Fibroblast of skin of right quadriceps (primary cell): ENCODE measurements around the gene TM7SF3.
A peak's percentile ranks its signal among the peaks of the same experiment; 100 is the strongest.

Source experiments
- DNase-seq: peaks from one replicate; pipeline ENCODE4 v3.0.0-alpha.2; 2013

TM7SF3 gene

GRCh38 chr12:27014859-27015729 lies 910 bp upstream of the TM7SF3 start:
- DNase-seq, result no peak

GRCh38 chr12:27013611-27014084 lies 536 bp downstream of the TM7SF3 start:
- DNase-seq, result peak; percentile 11

- no peak for DNase-seq
Observed at GRCh38 chr12:27012982-27013255, 1.3 kb downstream of the TM7SF3 start.

GRCh38 chr12:27012239-27012981 lies 1.8 kb downstream of the TM7SF3 start:
- no peak for DNase-seq

GRCh38 chr12:27009881-27010301 lies 4.3 kb downstream of the TM7SF3 start:
- DNase-seq, result no peak

GRCh38 chr12:27008081-27008480 lies 6.1 kb downstream of the TM7SF3 start:
- DNase-seq, result no peak

- DNase-seq, result no peak
Observed at GRCh38 chr12:27006797-27007467, 7.3 kb downstream of the TM7SF3 start.

GRCh38 chr12:27005495-27005894 lies 8.7 kb downstream of the TM7SF3 start:
- DNase-seq, result no peak

- no peak for DNase-seq
Observed at GRCh38 chr12:27003421-27004381, 10.5 kb downstream of the TM7SF3 start.

- DNase-seq, result no peak
Observed at GRCh38 chr12:27002141-27002540, 12.0 kb downstream of the TM7SF3 start.

- no peak for DNase-seq
Observed at GRCh38 chr12:27001663-27002062, 12.5 kb downstream of the TM7SF3 start.

GRCh38 chr12:27000961-27001360 lies 13.2 kb downstream of the TM7SF3 start:
- DNase-seq, result no peak

GRCh38 chr12:26997003-26997402 lies 17.2 kb downstream of the TM7SF3 start:
- no peak for DNase-seq

- DNase-seq, result no peak
Observed at GRCh38 chr12:26995706-26996105, 18.5 kb downstream of the TM7SF3 start.

GRCh38 chr12:26994109-26994508 lies 20.1 kb downstream of the TM7SF3 start:
- no peak for DNase-seq

GRCh38 chr12:26991826-26992225 lies 22.4 kb downstream of the TM7SF3 start:
- no peak for DNase-seq

GRCh38 chr12:26989873-26990272 lies 24.3 kb downstream of the TM7SF3 start:
- no peak for DNase-seq

GRCh38 chr12:26988703-26989102 lies 25.5 kb downstream of the TM7SF3 start:
- no peak for DNase-seq

- DNase-seq, result peak; percentile 21
Observed at GRCh38 chr12:26987634-26988424, 26.4 kb downstream of the TM7SF3 start.

- no peak for DNase-seq
Observed at GRCh38 chr12:26982866-26983265, 31.3 kb downstream of the TM7SF3 start.

- no peak for DNase-seq
Observed at GRCh38 chr12:26979733-26980132, 34.5 kb downstream of the TM7SF3 start.

GRCh38 chr12:26978801-26979200 lies 35.4 kb downstream of the TM7SF3 start:
- DNase-seq, result no peak
